Vagina (tissue), 2 donors: ENCODE results near the gene DYNAP. TPM values are rescaled to one million over a fixed set of nuclear protein-coding genes. Genes with fewer than 3 reads are reported as not detected.
A peak's percentile ranks its signal among the peaks of the same experiment; 100 is the strongest.

Experiments
- DNase-seq, 2 donors: peaks; one replicate each; pipeline ENCODE4 v3.0.0-alpha.2; 2017; ENCODE audit errors: extremely low spot score in 2 of 2
- H3K27ac ChIP-seq: fragments of 200-600 bp; sonication (generic); one replicate; pipeline ENCODE4 v1.5.1; 2019
- H3K27me3 ChIP-seq: fragments of 200-600 bp; sonication (generic); one replicate; pipeline ENCODE4 v1.5.1; 2019
- H3K36me3 ChIP-seq, 2 donors: fragments of 200-600 bp; sonication (generic); one replicate each; pipeline ENCODE4 v1.5.1; 2017 to 2019
- H3K4me1 ChIP-seq: fragments of 200-600 bp; sonication (generic); one replicate; pipeline ENCODE4 v1.5.1; 2019
- H3K4me3 ChIP-seq, 2 donors: fragments of 200-600 bp; sonication (generic); 1 replicate in 1 of 2; 2 replicates in 1 of 2; pipeline ENCODE4 v1.5.1; 2016 to 2019
- H3K9me3 ChIP-seq: fragments of 200-600 bp; sonication (generic); one replicate; pipeline ENCODE4 v1.5.1; 2019
- POLR2A ChIP-seq, 2 donors: fragments of 450-650 bp; IDR thresholded peaks; one replicate each; pipeline ENCODE4 v1.6.1; 2017; ENCODE audit warnings: antibody characterized with exemption in 2 of 2, mild to moderate bottlenecking in 2 of 2, moderate library complexity in 2 of 2
- POLR2AphosphoS5 ChIP-seq, 2 donors: sonication (generic); formaldehyde crosslinking; IDR thresholded peaks; one replicate each; pipeline ENCODE4 v1.9.0; 2017; ENCODE audit warnings: antibody characterized with exemption in 2 of 2, mild to moderate bottlenecking in 2 of 2, low read depth in 1 of 2; ENCODE audit not compliant: insufficient read depth in 1 of 2
- intact Hi-C: fragments of 100-400 bp; cut with DNase I; formaldehyde crosslinking; loops from one replicate; pipeline ENCODE4 v1.15.1; 2023
- total RNA-seq: library from RNA; depleted of rRNA; stranded (reverse); fragments of >200 nt; gene quantifications from one replicate; pipeline ENCODE4 v1.2.3, GENCODE V29; 2016
- TF ChIP-seq, protein P1 (sequence below), 3 experiments: fragments of 450-650 bp in 2 of 3; fragments of 200-600 bp in 1 of 3; sonication (generic) in 1 of 3; IDR thresholded peaks; one replicate each; pipeline ENCODE4 v1.5.1; 2017 to 2019; ENCODE audit warnings: antibody characterized with exemption in 3 of 3, mild to moderate bottlenecking in 2 of 3, moderate library complexity in 2 of 3

The DYNAP gene
- total RNA-seq, 1 donor from 2014 or later = not detected

GRCh38 chr18:54558609-54559585, 32.1 kb upstream of the DYNAP start:
- no peak overlapping the region for H3K4me3 ChIP-seq
- H3K9me3 ChIP-seq = no peaks in the 10 kb centered on the region
- no peaks in the 10 kb centered on the region for H3K4me1 ChIP-seq
- intact Hi-C loops = no loop called here
- H3K27me3 ChIP-seq = no peaks in the 10 kb centered on the region
- DNase-seq = no peak
- no peaks in the 10 kb centered on the region for H3K36me3 ChIP-seq
- no peak overlapping the region for H3K27ac ChIP-seq
- TF ChIP-seq POLR2AphosphoS5 (IDR thresholded peaks at IDR 0.05; ENCODE audit: insufficient read depth in 1 of 2, low read depth in 1 of 2) = no peak
- TF ChIP-seq, protein P1, sequence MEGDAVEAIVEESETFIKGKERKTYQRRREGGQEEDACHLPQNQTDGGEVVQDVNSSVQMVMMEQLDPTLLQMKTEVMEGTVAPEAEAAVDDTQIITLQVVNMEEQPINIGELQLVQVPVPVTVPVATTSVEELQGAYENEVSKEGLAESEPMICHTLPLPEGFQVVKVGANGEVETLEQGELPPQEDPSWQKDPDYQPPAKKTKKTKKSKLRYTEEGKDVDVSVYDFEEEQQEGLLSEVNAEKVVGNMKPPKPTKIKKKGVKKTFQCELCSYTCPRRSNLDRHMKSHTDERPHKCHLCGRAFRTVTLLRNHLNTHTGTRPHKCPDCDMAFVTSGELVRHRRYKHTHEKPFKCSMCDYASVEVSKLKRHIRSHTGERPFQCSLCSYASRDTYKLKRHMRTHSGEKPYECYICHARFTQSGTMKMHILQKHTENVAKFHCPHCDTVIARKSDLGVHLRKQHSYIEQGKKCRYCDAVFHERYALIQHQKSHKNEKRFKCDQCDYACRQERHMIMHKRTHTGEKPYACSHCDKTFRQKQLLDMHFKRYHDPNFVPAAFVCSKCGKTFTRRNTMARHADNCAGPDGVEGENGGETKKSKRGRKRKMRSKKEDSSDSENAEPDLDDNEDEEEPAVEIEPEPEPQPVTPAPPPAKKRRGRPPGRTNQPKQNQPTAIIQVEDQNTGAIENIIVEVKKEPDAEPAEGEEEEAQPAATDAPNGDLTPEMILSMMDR (IDR thresholded peaks at IDR 0.05) = peak; percentile 11 to 34 (median 22)

DNA sequence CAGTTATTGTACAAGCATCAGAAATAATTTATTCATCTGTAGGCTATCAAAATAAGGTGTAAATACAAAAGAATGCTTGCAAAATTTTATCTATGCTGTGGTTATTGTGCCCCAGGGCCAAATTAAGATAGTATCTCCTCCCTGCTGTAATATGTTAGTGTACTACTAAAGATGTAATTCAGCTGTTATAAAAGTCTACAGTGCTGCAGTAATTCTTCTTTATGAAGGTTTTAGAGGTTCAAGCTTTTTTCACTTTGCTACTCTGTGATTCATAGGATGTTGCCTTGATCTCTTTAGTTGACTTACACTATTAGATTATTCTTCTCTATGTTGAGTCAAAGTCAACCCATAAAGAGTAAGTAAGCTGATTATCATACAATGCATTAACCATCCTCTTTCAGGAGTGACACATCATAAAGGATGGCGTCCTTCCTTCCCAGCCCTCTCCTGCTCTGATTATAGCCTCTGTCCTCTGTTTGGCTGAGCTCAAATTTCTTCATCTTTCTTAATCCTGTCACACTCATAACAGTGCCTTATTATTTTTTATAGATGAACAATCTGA, 29.3 kb upstream of the DYNAP start:
- Histone ChIP-seq H3K9me3 (no peaks in the 10 kb centered on the region), H3K27me3 (no peaks in the 10 kb centered on the region), H3K4me3 (no peak overlapping the region), H3K27ac (no peak overlapping the region), H3K36me3 (no peaks in the 10 kb centered on the region), H3K4me1 (no peaks in the 10 kb centered on the region)
- intact Hi-C loops = no loop called here
- DNase-seq = no peak
- TF ChIP-seq, protein P1 (IDR thresholded peaks at IDR 0.05) = no peak
- TF ChIP-seq POLR2AphosphoS5 (IDR thresholded peaks at IDR 0.05; ENCODE audit: insufficient read depth in 1 of 2, low read depth in 1 of 2) = no peak
- no peak for TF ChIP-seq POLR2A (IDR thresholded peaks at IDR 0.05)

DNA sequence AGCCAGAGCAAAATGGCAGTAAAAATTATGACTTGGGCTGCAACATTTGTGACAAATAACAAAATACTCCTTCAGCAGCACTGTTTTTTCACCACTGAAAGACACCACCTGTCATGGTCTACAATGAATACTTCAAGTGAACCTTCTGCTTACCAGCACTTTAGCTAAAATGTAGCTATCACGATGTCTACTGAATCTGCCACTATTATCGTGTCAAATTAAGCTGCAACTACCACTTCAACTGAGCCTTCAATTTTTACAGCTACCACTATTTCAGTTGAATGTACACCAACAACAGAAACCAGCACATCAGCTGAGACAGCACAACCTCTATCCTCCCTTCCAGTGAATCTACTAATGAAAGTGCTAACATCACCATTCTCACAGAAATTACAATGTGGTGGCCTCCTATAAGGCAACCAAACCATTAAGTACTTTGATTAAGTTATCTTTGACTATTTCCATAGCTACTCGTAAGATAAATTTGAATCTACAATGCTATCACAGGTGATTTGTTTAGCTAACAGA, 10.8 kb upstream of the DYNAP start:
- Histone ChIP-seq H3K27me3 (no peaks in the 10 kb centered on the region), H3K4me3 (no peak overlapping the region), H3K27ac (no peak overlapping the region), H3K36me3 (no peaks in the 10 kb centered on the region), H3K4me1 (no peaks in the 10 kb centered on the region), H3K9me3 (no peaks in the 10 kb centered on the region)
- intact Hi-C loops = no loop called here
- DNase-seq = no peak
- TF ChIP-seq, protein P1 (IDR thresholded peaks at IDR 0.05) = no peak

DNA sequence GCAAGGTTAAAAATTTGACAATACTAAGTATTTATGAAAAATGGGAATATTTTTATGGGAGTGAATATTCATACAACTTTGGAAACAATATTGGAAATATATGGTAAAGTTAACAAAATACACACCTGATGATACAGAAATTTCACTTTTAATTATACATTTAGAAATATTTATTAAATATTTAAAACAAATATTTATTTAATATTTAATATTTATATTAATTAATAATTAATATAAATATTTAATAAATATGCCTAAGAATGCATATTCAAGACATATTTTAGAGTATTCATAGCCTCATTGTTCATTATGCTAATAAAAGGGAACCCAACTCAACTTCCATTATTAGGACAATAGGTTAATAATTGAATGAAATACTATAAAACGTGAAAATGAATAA, 7.0 kb upstream of the DYNAP start:
- no peak for DNase-seq
- TF ChIP-seq POLR2AphosphoS5 (IDR thresholded peaks at IDR 0.05; ENCODE audit: insufficient read depth in 1 of 2, low read depth in 1 of 2) (no peak), POLR2A (IDR thresholded peaks at IDR 0.05) (no peak)
- TF ChIP-seq, protein P1 (IDR thresholded peaks at IDR 0.05) = no peak
- Histone ChIP-seq H3K4me1 (no peaks in the 10 kb centered on the region), H3K9me3 (no peaks in the 10 kb centered on the region), H3K27me3 (no peaks in the 10 kb centered on the region), H3K27ac (no peak overlapping the region), H3K36me3 (no peaks in the 10 kb centered on the region), H3K4me3 (no peak overlapping the region)
- intact Hi-C loops = no loop called here

DNA sequence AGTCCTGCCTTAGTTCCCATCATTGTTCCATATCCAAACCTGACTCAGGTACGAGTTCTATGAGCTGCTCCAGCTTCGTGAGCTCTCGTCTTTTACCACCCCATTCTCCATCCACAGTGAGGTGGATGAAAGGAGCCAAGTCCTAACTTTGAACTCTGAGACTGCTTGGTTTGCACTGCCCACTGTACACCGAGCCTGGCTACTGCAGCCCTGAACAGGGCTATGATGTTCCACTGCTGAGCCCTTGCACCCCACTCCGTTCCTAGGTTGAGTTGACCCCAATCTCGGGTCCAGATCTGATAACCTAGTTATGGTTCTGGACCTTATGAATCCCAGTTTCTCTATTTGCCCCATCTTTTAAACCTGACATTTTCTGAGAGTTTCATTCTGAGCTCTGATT, 5.3 kb upstream of the DYNAP start:
- Histone ChIP-seq H3K4me1 (no peaks in the 10 kb centered on the region), H3K27ac (no peak overlapping the region), H3K9me3 (no peaks in the 10 kb centered on the region), H3K4me3 (no peak overlapping the region), H3K36me3 (no peaks in the 10 kb centered on the region), H3K27me3 (no peaks in the 10 kb centered on the region)
- TF ChIP-seq, protein P1 (IDR thresholded peaks at IDR 0.05) = no peak
- DNase-seq = no peak
- intact Hi-C loops = no loop called here
